MV-4-11 (cell line): ENCODE results near the gene PPP4C.

Experiments used
- DNase-seq: peaks from one replicate; lab custom pipeline; 2025; lab: John Stamatoyannopoulos, UW

Gene PPP4C

GRCh38 chr16:30082545-30083090 is 6.8 kb downstream of the PPP4C start:
- no peak for DNase-seq

GRCh38 chr16:30083216-30084055 is 7.6 kb downstream of the PPP4C start:
- DNase-seq: no peak

- DNase-seq: no peak
Measured at GRCh38 chr16:30084096-30084815, 8.5 kb downstream of the PPP4C start.

GRCh38 chr16:30084816-30085159 is 9.0 kb downstream of the PPP4C start:
- no peak for DNase-seq

- DNase-seq: no peak
Measured at GRCh38 chr16:30085247-30085646, 9.5 kb downstream of the PPP4C start.

GRCh38 chr16:30085820-30086219 is 10.0 kb downstream of the PPP4C start:
- DNase-seq: no peak

GRCh38 chr16:30086291-30087140 is 10.7 kb downstream of the PPP4C start:
- no peak for DNase-seq

- peak; percentile 83 for DNase-seq
Measured at GRCh38 chr16:30087181-30087898, 11.5 kb downstream of the PPP4C start.

- DNase-seq: no peak
Measured at GRCh38 chr16:30088237-30088831, 12.5 kb downstream of the PPP4C start.

- no peak for DNase-seq
Measured at GRCh38 chr16:30088832-30089624, 13.2 kb downstream of the PPP4C start.

- no peak for DNase-seq
Measured at GRCh38 chr16:30090610-30091331, 15.0 kb downstream of the PPP4C start.

GRCh38 chr16:30091474-30092372 is 15.9 kb downstream of the PPP4C start, which contains the start of gene TBX6:
Gene TBX6, minus strand, starts transcription at chr16:30091924. Its CDS starts 731 bp downstream, at chr16:30091193.
- peak; percentile 89 for DNase-seq

GRCh38 chr16:30092373-30093010 is 16.7 kb downstream of the PPP4C start:
- DNase-seq: peak; percentile 99

GRCh38 chr16:30094541-30095165 is 18.9 kb downstream of the PPP4C start:
- no peak for DNase-seq

- no peak for DNase-seq
Measured at GRCh38 chr16:30095166-30096078, 19.6 kb downstream of the PPP4C start.

GRCh38 chr16:30096105-30096861 is 20.5 kb downstream of the PPP4C start, which contains the start of gene YPEL3:
Gene YPEL3, minus strand, starts transcription at chr16:30096213. Its CDS starts 731 bp downstream, at chr16:30095482.
- peak; percentile 76 for DNase-seq
